ENCODE measurements around the gene ADAMTS9.

GRCh38 chr3:64687781-64688604, at the start of gene ADAMTS9:
- TF ChIP-seq CTCF (IDR thresholded peaks at IDR 0.05; ENCODE audit: insufficient read depth, low read length, poor library complexity, severe bottlenecking) (no peak), EZH2phosphoT487 (conservative IDR thresholded peaks at IDR 0.05; ENCODE audit: low read length) (no peak)

All from SU-DHL-6 (cell line).